Left cardiac atrium (tissue), 4 donors: ENCODE measurements around the gene RAB27B. TPM values are rescaled to one million over a fixed set of nuclear protein-coding genes. Genes with fewer than 3 reads are reported as not detected.
"Not testable (repeated sequence)": the region's sequence is repeated elsewhere in the genome, so short reads cannot be mapped to it uniquely, and the experiment has no call there.

ENCODE experiments used
- ATAC-seq, 2 donors: fragments of 200-7000 bp; cut with Tn5 transposase; one replicate each; pipeline ENCODE4 v1.9.1; 2020; ENCODE audit warnings: mild to moderate bottlenecking in 2 of 2, moderate library complexity in 2 of 2
- DNase-seq: peaks from one replicate; pipeline ENCODE4 v3.0.0-alpha.2; 2020
- intact Hi-C, 2 donors: fragments of 100-400 bp; cut with DNase I; formaldehyde crosslinking; loops; one replicate each; pipeline versions ENCODE4 v1.14.1 to v1.15.1; 2022 to 2023
- long read RNA-seq: library from polyadenylated mRNA; unstranded; transcript quantifications from one replicate; pipeline ENCODE4 v2.0.0, GENCODE V29; 2021
- total RNA-seq, 2 donors: library from RNA; stranded (reverse); fragmentation: NEBNext Ultra II Directional; extraction: Animal tissue kit (Norgen Biotek cat#: 25700); gene quantifications; one replicate each; pipeline ENCODE4 v1.2.1, GENCODE V29; 2021
- donor health status: DM: no; HTN: yes; CAD: no.
- donor health status: DM: no; HTN: yes; CAD: no; lungs with severe emphysema.
- donor health status: DM: yes; HTN: yes; CAD: no.
- donor health status: Dilated cardiomyopathy.

Gene RAB27B, protein sequence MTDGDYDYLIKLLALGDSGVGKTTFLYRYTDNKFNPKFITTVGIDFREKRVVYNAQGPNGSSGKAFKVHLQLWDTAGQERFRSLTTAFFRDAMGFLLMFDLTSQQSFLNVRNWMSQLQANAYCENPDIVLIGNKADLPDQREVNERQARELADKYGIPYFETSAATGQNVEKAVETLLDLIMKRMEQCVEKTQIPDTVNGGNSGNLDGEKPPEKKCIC
- 1 to 10 TPM in 1 of 2 donors, under 1 TPM in 1; 0.16 to 1.0 TPM for total RNA-seq
- long read RNA-seq, result 0 reads

DNA sequence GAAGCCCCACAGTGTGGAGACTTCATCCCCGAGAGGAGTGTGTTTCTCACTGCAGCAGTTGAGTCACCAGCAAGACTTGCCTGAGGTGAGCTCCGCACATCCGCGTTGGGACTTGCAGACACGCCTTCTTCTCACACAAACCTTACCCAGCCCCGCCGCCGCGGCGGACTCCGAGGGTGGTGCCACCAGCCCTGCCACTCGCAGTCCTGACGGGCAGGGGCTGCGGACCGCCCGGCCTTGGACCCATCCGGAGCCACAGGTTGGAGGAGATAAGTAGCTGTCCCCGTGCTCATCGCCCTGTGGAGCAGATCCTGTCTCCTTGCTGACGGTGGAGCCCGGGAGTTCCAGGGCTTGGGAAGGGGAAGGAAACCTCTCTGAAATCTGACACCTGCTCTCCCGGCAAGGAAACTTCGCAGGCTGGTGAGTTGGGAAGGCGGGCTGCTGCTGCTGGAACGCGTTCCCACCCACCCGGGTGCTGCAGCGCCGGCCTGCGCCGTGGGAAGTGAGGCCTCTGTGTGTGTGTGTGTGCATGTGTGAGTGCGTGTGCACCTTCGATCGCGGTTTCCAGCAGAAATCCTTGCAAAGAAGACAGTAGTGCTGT is at the start of gene RAB27B:
RAB27B (plus strand) TSS at position 197 of the 601 bp plus-strand sequence. CDS start 49,109 bp downstream, outside the sequence.
- intact Hi-C loops, result no loop called here
- ATAC-seq, result peak; percentile 86 to 96

DNA sequence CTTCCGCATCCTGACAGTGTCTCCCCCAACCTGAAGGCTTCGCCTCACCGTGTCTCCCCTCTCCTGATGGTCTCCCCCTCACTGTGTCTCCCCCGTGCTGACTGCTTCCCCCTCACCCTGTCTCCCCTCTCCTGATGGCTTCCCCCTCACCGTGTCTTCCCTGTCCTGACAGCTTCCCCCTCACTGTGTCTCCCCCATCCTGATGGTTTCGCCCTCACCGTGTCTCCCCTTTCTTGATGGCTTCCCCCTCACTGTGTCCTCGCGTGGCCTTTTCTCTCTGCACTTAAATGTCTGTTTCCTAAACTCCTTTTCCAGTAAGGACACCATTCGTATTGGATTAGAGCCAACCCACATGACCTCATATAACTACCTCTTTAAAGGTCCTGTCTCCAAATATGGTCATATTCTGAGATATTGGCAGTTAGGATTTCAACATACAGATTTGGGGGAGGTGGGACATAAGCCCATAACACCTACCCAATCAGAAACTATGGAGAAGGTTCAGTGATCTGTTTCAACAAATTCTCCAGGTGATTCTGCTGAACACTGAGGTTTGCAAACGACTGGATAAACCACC is 47.9 kb upstream of the RAB27B start:
- DNase-seq, result no peak

More for the DNA sequence above, at the start of gene RAB27B:
- peak; percentile 62 for DNase-seq

DNA sequence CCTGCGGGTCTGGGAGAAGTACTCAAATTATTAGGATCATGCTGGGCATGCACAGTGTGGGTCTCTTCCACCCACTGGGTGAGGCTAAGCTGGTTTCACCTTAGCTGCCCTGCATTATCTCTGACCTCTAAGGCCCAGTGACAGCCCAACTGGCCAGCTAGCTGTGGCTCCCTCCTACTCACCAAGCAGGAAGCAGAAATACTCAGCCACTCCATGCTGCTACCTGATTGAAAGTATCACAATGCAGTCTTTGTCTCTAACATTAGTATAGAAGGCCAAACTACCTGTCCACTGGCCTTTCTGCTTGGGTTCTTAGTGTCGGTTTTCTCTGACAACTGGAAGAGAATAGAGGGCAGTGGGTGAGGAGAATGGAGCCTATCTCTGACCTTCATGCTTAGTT is 47.3 kb upstream of the RAB27B start:
- DNase-seq, result no peak
- intact Hi-C loops, result no loop called here
- ATAC-seq, result no peak

More for the DNA sequence above, 47.9 kb upstream of the RAB27B start:
- intact Hi-C loops, result no loop called here
- no peak for ATAC-seq

DNA sequence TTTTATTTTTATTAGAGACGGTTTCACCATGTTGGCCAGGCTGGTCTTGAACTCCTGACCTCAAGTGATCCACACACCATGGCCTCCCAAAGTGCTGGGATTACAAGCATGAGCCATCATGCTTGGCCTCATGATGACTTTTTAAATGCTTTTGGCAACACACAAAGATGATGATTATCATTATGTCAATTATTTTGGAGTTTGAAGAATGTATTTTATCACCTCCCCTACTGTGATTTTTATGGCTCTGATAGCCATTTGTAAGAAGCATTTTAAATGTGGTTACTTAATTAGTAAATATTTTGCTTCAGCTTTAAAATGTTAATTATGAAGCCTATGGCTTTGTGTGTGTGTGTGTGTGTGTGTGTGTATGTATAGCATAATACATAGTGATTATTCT is 45.1 kb upstream of the RAB27B start:
- no peak for ATAC-seq
- intact Hi-C loops, result no loop called here
- DNase-seq, result no peak

DNA sequence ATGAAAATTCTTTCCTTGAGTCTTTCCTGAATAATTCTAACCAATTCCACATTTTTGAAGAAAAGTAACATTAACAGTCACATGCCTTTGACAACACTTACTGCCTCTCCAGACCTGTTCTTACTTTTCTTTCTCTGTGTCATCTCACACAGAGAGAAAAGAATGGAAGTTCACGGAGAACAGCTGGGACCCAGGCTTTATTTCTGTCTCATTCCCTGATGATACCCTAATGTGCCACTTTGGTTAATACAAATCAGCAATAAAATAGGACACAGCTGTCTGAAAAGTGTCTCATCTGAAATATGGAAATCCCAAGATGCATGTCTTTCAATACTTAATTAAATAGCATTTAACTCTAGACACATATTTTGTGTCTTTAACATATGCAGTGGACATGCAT is 42.1 kb upstream of the RAB27B start:
- intact Hi-C loops, result no loop called here
- DNase-seq, result no peak
- ATAC-seq, result no peak

DNA sequence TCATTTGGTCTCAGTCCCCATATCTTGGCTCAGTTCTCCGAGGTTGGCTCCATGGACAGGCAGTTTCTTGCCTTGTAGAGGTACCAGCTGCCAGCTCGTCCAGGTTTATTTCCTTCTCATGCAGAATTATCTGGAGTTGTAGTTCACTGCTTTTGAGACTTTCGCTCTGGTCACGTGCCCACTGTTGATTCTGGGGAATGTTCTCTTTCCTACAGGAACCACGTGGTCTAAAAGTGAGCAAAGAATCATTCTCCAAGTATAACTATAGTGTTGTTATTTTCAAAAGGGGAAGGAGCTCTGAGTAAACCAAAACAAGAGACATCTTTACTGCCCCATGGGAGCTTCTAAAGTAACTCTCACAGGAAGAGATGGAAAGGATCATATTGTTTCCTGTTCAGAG is 41.2 kb upstream of the RAB27B start:
- intact Hi-C loops, result no loop called here
- DNase-seq (no peak), ATAC-seq (no peak)

DNA sequence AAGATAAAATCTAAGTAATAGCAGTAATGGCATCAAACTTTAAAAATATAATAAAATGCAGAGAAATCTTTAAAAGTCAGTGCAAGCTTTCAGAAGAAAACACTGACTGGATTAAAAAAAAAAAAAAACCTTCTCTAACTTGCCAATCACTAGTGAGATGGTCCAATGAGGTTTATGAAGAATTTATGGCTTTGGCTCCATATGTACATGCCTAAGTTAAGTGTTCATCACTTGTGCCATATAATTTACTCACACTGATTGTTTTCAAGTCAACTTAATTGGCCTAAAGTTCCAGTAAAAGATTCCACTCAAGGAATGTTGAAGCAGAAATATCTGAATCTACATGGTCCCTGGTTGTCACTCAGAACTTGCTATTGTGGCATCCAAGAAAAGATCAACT is 40.7 kb upstream of the RAB27B start:
- ATAC-seq, result no peak
- DNase-seq, result no peak
- intact Hi-C loops, result no loop called here

DNA sequence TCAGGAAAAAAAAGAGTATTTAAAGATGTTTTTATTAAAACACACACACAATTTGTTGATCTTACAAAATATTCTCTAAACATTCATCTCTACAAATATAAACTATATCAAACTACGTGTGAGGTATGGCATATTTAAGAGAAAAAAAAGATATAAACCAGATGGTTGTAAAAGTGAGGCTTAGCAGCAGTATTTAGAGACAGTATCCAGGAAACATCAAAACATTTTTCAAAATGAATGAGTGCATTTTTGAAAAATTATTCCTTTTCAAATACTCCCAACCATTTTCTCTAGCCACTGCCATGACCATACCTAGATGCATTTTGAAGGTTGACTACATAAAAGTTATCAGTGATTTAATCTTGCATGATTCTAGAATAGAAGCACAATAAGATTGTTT is 38.2 kb upstream of the RAB27B start:
- intact Hi-C loops, result no loop called here
- ATAC-seq (no peak), DNase-seq (no peak)

DNA sequence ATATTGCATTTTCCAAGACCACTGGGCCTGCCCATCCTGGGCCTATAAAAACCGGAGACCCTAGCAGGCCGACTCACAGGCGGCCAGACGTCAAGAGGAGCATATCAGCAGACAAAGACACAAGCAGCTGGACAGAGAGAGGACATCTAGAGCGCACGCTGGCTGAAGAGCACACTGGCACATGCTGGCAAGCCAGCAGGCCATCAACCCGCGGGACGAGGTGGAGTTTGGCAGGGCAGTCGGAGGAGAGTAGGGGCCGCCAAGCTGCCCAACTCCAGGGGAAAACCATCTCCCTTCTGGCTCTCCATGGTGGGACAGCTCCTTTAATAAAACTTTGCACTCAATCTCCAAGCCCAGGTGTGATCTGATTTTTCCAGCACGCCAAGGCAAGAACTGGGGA is 36.6 kb upstream of the RAB27B start:
- DNase-seq, result no peak
- ATAC-seq, result no peak
- intact Hi-C loops, result no loop called here

DNA sequence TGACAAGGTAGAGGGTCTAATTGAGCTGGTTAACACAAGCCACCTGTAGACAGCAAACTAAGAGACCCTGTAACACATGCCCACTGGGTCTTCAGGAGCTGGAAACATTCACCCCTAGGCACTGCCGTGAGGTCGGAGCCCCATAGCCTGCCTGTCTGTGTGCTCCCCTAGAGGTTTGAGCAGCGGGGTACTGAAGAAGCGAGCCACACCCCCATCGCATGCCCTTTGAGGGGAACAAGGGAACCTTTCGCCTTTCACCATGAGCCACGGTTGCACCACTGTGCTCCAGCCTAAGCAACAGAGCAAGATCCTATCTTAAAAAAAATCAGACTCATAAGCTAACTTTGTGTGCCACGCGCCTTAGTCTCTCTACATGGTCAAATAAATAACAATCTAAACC is 36.2 kb upstream of the RAB27B start:
- DNase-seq (no peak), ATAC-seq (no peak)
- intact Hi-C loops, result no loop called here

DNA sequence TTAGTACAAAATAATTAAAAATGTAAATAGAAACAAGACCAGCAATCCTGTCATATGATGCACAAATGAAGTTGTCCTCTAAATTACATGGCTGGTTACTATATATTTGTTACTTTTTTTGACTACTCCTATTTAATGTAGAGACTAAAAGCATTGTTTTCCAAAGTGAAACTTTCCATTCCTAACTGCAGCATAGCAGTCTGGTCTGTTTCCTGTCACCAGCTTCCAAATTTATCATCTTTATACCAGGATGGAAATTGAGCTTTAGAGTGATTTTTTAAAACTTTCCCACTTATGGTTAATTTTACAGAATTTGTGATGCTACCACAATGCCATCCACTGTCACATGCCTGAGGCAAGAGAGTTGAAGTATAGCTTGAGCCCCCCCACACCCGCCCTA is 33.5 kb upstream of the RAB27B start:
- ATAC-seq, result no peak
- intact Hi-C loops, result no loop called here

DNA sequence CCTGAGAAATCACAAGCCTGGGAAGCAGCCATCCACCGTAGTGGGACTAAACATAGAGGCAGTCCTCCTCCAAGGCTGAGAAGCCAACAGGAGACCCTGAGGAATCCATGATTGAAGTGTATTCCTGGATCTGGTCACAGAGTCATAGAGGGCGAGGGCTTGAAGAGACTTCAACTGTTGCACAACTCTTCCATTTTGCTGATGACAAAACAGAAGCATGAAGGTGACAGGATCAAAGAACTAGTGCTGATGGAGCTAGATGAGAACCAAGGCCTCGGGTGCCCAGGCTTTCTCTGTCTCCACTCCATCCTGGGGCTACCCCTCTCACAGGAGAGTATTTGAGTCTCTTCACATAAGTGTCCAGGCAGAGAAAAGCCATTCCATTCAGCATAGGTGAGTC is 30.1 kb upstream of the RAB27B start:
- ATAC-seq (no peak), DNase-seq (no peak)
- intact Hi-C loops, result no loop called here

More for the DNA sequence above, 33.5 kb upstream of the RAB27B start:
- DNase-seq, result no peak

DNA sequence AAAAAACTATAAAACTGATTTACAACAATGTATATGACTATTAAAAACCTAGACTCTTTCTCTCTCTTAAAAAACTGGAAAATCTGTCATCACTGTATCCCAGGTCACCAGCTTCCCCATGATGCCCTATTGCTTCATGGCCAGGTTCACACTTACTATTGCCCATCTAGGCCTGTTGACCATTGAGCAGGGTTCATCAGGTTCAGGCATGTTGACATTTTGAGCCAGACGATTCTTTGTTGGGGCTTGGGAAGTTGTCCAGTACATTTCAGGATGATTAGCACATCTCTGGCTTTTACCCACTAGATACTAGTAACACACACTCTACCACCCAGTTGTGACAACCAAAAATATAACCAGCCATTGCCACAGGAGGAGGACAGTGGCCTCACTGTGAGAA is 26.9 kb upstream of the RAB27B start:
- ATAC-seq, result no peak
- no peak for DNase-seq
- intact Hi-C loops, result no loop called here

DNA sequence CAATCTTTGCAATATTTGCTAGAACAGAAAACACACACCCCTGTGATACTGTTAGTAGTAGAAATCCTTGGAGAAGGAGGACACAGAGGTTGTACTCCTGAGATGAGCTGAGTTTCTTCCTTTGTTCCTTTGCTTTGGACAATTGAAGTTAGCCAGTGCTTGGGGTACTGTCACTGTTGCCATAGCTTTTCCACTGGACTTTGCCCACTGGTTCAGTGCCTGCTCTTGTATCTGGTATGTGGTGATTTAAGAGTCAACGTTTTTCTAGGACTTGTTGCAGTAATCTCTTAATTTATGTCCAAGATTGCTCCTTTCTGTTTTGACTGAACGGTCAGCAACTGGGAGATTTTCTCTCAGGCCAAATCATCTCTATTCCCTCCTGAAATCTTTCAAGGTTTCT is 26.1 kb upstream of the RAB27B start:
- intact Hi-C loops, result no loop called here
- DNase-seq (no peak), ATAC-seq (no peak)

DNA sequence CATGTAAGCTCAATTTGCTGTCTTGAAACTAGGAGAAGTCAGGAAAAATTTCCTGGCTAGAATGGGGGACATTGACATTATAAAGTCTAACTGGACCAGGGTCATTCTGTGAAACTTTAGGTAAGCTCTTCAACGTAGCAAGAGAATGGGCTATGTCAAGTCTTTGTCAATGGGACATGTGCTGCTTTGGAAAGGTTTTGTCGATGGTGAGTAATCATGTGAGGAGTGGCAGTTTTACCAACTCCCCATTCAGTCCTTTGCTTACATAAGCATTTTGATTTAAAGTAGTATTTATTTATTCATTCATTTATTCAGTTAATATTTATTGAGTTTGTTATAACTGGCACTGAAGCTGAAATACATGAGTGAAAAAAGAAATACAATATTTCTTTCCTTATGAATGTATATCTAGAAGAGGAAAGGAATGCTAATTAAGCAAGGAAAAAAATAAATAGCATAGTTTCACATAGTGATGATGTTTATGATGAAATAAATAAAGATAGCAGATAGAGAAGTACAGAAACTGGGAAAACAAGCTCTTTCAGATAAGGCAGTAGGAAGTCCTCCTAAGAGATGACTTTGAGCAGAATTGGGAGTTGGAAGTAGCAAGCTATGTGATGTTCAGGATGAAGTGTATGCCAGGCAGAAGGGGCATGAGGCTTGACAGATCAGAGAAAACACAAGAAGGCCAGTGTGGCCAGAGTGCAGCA is 25.4 kb upstream of the RAB27B start:
- intact Hi-C loops, result no loop called here
- ATAC-seq, result no peak
- no peak for DNase-seq

DNA sequence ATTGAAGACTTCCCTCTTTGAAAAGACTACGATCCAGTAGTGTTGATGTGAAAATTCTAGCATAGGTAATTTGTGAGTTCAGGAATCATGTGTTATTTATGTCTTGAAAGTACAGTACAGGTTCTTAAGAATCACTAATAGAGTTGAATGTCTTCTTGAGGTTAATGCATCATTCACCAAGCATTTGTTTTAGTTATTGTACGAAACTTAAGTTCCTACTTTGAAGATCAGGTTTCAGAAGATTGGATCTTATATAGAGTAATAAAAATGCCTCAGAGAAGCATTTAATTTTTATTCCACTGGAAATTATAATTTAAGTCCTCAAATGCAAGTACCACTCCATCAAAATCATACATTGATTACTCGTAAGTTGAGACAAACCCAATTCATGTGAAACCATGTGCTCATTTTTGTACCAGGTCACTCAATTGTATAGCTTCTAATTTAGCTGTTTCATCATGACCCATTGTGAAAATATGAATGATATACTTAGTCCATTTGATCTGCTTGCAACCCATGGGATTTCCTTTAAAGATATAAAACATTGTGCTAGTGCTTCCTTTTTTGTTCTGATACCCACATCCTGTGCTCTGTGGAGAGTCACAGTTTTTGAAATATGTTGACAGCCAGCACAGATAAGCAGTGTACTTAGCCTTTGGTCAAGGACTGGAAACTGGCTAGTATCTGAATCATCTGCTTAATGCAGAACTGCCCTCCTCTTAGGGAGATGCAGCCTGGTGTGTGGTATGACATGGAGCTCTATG is 22.5 kb upstream of the RAB27B start:
- DNase-seq (no peak), ATAC-seq (peak; percentile 30 to 60)
- intact Hi-C loops, result no loop called here

DNA sequence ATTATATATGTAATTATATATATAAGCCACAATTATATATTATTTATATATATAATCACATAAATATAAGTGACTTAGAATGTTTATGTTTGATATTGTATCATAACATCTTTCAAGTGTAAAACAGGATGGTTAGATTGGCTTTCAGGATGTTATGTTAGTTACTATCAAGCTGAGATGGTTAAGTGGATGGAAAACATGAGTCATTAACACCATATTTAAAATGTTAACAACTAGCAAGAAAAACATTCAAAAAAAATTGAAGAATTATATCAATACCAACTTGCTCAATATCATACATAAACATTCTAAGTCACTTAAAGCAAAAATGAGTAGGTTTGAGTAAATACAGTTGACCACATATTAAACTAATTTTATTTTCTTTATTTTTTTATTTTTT is 21.8 kb upstream of the RAB27B start:
- intact Hi-C loops, result no loop called here
- ATAC-seq (no peak), DNase-seq (no peak)

DNA sequence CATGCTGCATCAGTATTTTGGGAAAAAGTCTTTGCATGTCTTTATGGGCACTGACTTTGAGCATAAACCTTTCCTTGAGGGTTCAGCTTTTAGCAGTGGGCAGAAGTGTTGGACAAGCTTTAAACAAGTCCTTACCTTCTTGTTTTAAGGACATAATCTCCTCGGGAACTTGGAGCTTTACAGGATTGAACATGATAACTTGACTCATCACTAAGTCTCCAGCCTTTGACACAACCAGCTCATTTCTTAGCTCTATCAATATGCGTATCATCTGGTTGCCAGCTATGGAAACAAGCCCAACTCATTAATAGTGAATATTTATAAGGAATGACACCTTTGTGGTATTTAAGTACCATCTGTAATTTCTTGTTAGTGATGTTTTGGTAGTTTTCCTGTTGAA is 21.0 kb upstream of the RAB27B start:
- intact Hi-C loops, result no loop called here
- no peak for ATAC-seq
- DNase-seq, result no peak

DNA sequence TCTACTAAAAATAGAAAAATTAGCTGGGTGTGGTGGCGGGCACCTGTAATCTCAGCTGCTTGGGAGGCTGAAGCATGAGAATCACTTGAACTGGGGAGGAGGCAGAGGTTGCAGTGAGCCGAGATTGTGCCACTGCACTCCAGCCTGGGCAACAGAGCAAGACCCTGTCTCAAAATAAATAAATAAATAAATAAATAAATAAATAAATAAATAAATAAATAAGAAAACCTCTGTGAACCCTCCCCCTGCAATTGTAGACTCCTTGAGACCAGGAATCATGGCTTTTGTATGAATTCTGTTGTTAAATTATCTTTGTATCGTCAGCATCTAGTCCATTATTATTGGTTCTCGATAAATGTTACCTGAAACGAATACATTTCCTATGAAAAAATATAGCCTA is 17.6 kb upstream of the RAB27B start:
- DNase-seq, ATAC-seq, intact Hi-C loops: not testable (repeated sequence)

DNA sequence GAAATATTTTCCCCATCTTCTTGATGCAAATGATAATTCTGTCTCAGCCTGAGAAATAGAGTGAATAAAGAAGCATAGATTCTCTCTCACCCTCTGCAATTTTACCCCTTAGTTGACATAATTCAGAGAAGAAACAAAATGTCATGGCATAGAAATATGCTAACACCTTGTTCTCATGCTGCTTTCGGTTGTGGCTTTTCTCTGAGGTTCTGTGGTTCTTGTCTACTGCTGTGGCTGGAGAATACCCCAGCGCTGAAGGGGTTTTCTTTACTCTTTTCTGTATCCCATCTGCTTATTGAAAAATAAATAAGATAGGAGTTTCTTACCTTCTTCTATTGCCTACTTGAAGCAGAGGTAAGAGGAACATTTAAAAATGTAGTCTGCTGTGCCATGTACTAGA is 15.4 kb upstream of the RAB27B start:
- intact Hi-C loops, result no loop called here
- ATAC-seq, result no peak
- no peak for DNase-seq
